HepG2 (cell line): ENCODE measurements around the gene TMEM223. TPM values are rescaled to one million over a fixed set of nuclear protein-coding genes. Genes with fewer than 3 reads are reported as not detected.
A peak's percentile ranks its signal among the peaks of the same experiment; 100 is the strongest.

ENCODE experiments used
- FOXP1 ChIP-seq, 2 experiments: fragments of 450-650 bp in 1 of 2; IDR thresholded peaks; 2 replicates each; pipeline ENCODE4 v1.6.1; 2017 to 2018; ENCODE audit warnings: antibody characterized with exemption in 1 of 2
- HOXA5 ChIP-seq: sonication (generic); formaldehyde crosslinking; IDR thresholded peaks from 2 replicates; pipeline ENCODE4 v1.4.0; 2020; ENCODE audit warnings: missing genetic modification reagents
- PAX8 ChIP-seq: sonication (generic); formaldehyde crosslinking; IDR thresholded peaks from 2 replicates; pipeline ENCODE4 v1.8.0; 2022; ENCODE audit warnings: mild to moderate bottlenecking, missing genetic modification reagents, borderline replicate concordance
- PHF20 ChIP-seq: sonication (generic); formaldehyde crosslinking; IDR thresholded peaks from 2 replicates; pipeline ENCODE4 v1.5.0; 2020; ENCODE audit warnings: mild to moderate bottlenecking, missing genetic modification reagents
- PRPF4 ChIP-seq: fragments of 200-400 bp; formaldehyde crosslinking; IDR thresholded peaks from 2 replicates; pipeline ENCODE4 v1.6.1; 2016; ENCODE audit warnings: low read length, low read depth; ENCODE audit not compliant: poor library complexity, severe bottlenecking
- SALL1 ChIP-seq: sonication (generic); formaldehyde crosslinking; IDR thresholded peaks from 2 replicates; pipeline ENCODE4 v1.8.0; 2022; ENCODE audit warnings: mild to moderate bottlenecking, missing genetic modification reagents
- TGIF2 ChIP-seq: IDR thresholded peaks from 2 replicates; pipeline ENCODE4 v1.6.1; 2016; ENCODE audit warnings: control low read depth, missing compliant biosample characterization
- TOPORS ChIP-seq: sonication (generic); formaldehyde crosslinking; IDR thresholded peaks from 2 replicates; pipeline ENCODE4 v1.8.0; 2023; ENCODE audit warnings: mild to moderate bottlenecking, missing genetic modification reagents
- ZBTB7B ChIP-seq: sonication (generic); formaldehyde crosslinking; IDR thresholded peaks from 2 replicates; pipeline ENCODE4 v1.4.0; 2020; ENCODE audit warnings: missing genetic modification reagents
- ZNF207 ChIP-seq: fragments of 450-650 bp; IDR thresholded peaks from 2 replicates; pipeline ENCODE4 v1.6.1; 2016; ENCODE audit warnings: antibody characterized with exemption, borderline replicate concordance
- ZNF468 ChIP-seq: sonication (generic); formaldehyde crosslinking; IDR thresholded peaks from 2 replicates; pipeline ENCODE4 v1.8.0; 2022; ENCODE audit warnings: mild to moderate bottlenecking, moderate library complexity, missing genetic modification reagents
- polyA plus RNA-seq, 8 experiments: library from polyadenylated mRNA; depleted of rRNA in 3 of 8; stranded (reverse) in 7 of 8; unstranded in 1 of 8; fragments of >200 nt; fragmentation: Illumina TruSeq in 4 of 8; extraction: Trizol in 4 of 8; gene quantifications; 2 replicates each; pipeline versions ENCODE4 v1.2.1 to v1.2.3, GENCODE V29; 2011 to 2016; ENCODE audit warnings: low read depth in 4 of 8, missing spikeins in 1 of 8, mixed read lengths in 1 of 8; ENCODE audit not compliant: insufficient read depth in 1 of 8
- total RNA-seq, 5 experiments: library from RNA; depleted of rRNA; stranded (reverse); fragments of >200 nt; fragmentation: Illumina TruSeq; extraction: Trizol; gene quantifications; 2 replicates each; pipeline ENCODE4 v1.2.3, GENCODE V29; 2016; ENCODE audit warnings: low read depth in 1 of 5
- TF ChIP-seq, protein P1 (sequence below): sonication (generic); formaldehyde crosslinking; IDR thresholded peaks from 2 replicates; pipeline ENCODE4 v1.4.0; 2020; ENCODE audit warnings: missing genetic modification reagents
- TF ChIP-seq, protein P2 (sequence below): sonication (generic); formaldehyde crosslinking; IDR thresholded peaks from 2 replicates; pipeline ENCODE4 v1.4.0; 2020; ENCODE audit warnings: missing genetic modification reagents
- TF ChIP-seq, protein P3 (sequence below): IDR thresholded peaks from 2 replicates; pipeline ENCODE4 v1.6.1; 2016; ENCODE audit warnings: low read depth, missing genetic modification reagents, missing compliant biosample characterization

The TMEM223 gene
- total and polyA plus RNA-seq, 2 of the 13 experiments (the other 11 are each of a cell fraction or from before 2014, with no cell fraction given): 19.5 to 24.9 TPM

DNA sequence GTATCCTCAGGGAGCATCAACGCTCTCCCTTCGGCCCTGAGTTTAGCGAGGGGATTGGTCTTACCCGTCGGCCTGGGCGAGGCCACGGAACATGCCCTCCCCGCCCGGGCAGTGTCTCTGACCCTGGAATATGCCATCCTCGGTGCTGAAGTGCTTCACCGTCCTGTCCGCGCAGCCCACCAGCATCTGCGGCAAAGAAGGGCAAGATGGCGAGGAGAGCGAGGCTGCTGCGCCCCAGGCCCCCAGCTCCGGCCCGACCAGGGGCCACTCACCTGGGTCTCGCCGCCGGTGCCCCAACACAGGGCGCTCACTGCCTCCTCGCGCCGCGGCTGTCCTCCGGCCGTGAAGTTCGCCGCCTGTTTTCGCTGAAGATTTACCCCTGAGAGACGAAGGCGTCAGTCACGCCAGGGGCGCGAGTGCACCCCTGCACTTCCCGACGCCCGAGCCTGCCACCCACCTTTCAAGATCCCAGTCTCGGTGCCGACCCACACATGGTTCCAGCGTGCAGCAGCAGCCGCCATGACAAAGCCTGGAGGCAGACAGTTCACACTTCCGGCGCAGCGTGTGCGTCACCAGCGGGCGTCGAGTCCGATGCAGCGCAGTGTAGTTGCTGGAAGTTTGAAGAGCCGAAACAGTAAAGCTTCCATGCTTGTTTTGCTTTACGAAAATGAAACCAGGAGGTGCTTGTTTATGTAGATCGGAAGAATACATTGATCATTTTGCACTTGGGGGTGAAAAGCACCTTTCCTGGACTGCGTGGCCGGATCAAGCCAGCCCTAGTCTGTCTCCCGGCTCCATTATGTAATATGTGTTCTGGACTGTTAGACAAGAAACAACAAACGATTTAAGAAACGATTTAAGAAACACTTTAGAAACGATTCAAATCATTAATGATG lies 47.5 kb upstream of the TMEM223 start, which contains the start of gene WDR74 (continued):
- peak; percentile 97 for TF ChIP-seq TGIF2 (CRISPR knock-in tag)
- no peak for TF ChIP-seq ZNF207
- peak; percentile 87; the same call in 1 of the 2 replicates for TF ChIP-seq PAX8 (CRISPR knock-in tag)
- peak; percentile 82; the same call in 1 of the 2 replicates for TF ChIP-seq SALL1
- no peak for TF ChIP-seq FOXP1 (IDR thresholded peaks at IDR 0.05)
- peak; percentile 51; the same call in 1 of the 2 replicates for TF ChIP-seq FOXP1 (CRISPR knock-in tag; IDR thresholded peaks at IDR 0.05)
- TF ChIP-seq, protein P1, sequence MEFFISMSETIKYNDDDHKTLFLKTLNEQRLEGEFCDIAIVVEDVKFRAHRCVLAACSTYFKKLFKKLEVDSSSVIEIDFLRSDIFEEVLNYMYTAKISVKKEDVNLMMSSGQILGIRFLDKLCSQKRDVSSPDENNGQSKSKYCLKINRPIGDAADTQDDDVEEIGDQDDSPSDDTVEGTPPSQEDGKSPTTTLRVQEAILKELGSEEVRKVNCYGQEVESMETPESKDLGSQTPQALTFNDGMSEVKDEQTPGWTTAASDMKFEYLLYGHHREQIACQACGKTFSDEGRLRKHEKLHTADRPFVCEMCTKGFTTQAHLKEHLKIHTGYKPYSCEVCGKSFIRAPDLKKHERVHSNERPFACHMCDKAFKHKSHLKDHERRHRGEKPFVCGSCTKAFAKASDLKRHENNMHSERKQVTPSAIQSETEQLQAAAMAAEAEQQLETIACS (CRISPR knock-in tag): no peak
- peak; percentile 88; the same call in 1 of the 2 replicates for TF ChIP-seq HOXA5
- no peak for TF ChIP-seq ZNF468 (CRISPR knock-in tag)
- no peak for TF ChIP-seq PRPF4
- peak; percentile 11; the same call in 1 of the 2 replicates for TF ChIP-seq TOPORS
- TF ChIP-seq, protein P2, sequence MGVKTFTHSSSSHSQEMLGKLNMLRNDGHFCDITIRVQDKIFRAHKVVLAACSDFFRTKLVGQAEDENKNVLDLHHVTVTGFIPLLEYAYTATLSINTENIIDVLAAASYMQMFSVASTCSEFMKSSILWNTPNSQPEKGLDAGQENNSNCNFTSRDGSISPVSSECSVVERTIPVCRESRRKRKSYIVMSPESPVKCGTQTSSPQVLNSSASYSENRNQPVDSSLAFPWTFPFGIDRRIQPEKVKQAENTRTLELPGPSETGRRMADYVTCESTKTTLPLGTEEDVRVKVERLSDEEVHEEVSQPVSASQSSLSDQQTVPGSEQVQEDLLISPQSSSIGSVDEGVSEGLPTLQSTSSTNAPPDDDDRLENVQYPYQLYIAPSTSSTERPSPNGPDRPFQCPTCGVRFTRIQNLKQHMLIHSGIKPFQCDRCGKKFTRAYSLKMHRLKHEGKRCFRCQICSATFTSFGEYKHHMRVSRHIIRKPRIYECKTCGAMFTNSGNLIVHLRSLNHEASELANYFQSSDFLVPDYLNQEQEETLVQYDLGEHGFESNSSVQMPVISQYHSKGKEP (CRISPR knock-in tag): 0 out of 2 replicates have a peak, but pooled peaks have one; percentile 12
- TF ChIP-seq, protein P3, sequence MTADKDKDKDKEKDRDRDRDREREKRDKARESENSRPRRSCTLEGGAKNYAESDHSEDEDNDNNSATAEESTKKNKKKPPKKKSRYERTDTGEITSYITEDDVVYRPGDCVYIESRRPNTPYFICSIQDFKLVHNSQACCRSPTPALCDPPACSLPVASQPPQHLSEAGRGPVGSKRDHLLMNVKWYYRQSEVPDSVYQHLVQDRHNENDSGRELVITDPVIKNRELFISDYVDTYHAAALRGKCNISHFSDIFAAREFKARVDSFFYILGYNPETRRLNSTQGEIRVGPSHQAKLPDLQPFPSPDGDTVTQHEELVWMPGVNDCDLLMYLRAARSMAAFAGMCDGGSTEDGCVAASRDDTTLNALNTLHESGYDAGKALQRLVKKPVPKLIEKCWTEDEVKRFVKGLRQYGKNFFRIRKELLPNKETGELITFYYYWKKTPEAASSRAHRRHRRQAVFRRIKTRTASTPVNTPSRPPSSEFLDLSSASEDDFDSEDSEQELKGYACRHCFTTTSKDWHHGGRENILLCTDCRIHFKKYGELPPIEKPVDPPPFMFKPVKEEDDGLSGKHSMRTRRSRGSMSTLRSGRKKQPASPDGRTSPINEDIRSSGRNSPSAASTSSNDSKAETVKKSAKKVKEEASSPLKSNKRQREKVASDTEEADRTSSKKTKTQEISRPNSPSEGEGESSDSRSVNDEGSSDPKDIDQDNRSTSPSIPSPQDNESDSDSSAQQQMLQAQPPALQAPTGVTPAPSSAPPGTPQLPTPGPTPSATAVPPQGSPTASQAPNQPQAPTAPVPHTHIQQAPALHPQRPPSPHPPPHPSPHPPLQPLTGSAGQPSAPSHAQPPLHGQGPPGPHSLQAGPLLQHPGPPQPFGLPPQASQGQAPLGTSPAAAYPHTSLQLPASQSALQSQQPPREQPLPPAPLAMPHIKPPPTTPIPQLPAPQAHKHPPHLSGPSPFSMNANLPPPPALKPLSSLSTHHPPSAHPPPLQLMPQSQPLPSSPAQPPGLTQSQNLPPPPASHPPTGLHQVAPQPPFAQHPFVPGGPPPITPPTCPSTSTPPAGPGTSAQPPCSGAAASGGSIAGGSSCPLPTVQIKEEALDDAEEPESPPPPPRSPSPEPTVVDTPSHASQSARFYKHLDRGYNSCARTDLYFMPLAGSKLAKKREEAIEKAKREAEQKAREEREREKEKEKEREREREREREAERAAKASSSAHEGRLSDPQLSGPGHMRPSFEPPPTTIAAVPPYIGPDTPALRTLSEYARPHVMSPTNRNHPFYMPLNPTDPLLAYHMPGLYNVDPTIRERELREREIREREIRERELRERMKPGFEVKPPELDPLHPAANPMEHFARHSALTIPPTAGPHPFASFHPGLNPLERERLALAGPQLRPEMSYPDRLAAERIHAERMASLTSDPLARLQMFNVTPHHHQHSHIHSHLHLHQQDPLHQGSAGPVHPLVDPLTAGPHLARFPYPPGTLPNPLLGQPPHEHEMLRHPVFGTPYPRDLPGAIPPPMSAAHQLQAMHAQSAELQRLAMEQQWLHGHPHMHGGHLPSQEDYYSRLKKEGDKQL: no peak
- TF ChIP-seq PHF20 (CRISPR knock-in tag): peak; percentile 96
- peak; percentile 44; the same call in 1 of the 2 replicates for TF ChIP-seq ZBTB7B (CRISPR knock-in tag)
